Measurements from ENCODE around the gene ING3.

The ING3 gene

DNA sequence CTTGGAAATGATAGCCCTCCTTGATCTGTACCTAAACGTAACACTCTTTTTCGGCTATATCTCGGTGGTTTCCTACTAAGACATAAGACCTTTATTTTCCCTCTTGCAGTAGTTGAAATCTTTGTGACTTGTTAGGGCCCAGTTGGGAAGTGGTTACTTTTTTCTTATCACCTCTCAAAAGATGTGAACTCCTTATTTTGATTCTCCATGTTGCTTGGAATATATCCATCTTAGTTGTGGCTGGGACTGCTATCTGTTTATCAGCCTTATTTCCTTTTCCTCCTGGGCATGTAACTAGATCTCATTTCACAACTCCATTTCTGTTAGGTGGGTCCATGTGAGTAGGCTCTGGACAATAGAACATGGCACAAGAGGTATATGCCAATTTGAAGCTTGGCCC lies 33.8 kb downstream of the ING3 start:
- no peaks in the 10 kb centered on the region for H3K36me3 ChIP-seq (ENCODE audit: control insufficient read depth, insufficient read depth, low read length)
- H3K9ac ChIP-seq (ENCODE audit: low read depth, low read length): no peak overlapping the region
- no peaks in the 10 kb centered on the region for H3K9me3 ChIP-seq (ENCODE audit: control insufficient read depth, insufficient read depth, low read length)
- H3K4me1 ChIP-seq (ENCODE audit: control insufficient read depth, insufficient read depth, low read length): peaks cover 10% of the 10 kb centered on the region
- peaks cover 17% of the 10 kb centered on the region for H3K27me3 ChIP-seq (ENCODE audit: control insufficient read depth, insufficient read depth, low read length)
- no peak overlapping the region for H3K4me3 ChIP-seq (ENCODE audit: low read depth, low read length)

DNA sequence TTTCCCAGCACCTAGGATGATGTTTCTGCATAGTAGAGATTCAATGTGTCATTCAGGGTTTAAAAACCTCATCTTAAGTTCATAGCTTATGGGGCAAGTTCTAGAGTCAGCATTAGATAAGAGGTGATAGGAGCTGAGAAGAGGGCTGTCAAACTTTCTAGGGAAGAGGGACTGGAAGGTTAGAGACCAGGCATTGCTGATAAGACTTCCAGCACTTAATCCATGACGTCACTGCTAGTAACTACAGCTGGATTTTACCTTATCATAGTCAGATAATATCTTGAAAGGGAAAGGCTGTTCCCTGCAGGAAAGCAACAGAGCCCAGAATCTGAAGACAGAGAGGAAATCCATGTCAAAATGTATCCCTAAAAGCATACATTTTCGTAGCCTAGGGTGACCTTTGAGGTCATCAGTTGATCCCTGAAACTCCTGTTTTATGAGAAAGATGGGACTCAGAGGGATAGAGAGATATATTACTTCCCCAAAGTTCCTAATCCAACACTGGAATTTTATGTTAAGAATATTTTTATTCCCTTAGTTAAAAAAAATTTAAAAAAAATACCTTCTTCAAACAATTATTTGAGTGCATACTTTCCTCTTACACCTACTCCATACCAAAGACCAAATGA lies 34.7 kb downstream of the ING3 start:
- Histone ChIP-seq H3K9me3 (ENCODE audit: control insufficient read depth, insufficient read depth, low read length) (no peaks in the 10 kb centered on the region), H3K4me1 (ENCODE audit: control insufficient read depth, insufficient read depth, low read length) (peaks cover 10% of the 10 kb centered on the region), H3K4me3 (ENCODE audit: low read depth, low read length) (no peak overlapping the region), H3K36me3 (ENCODE audit: control insufficient read depth, insufficient read depth, low read length) (no peaks in the 10 kb centered on the region), H3K27me3 (ENCODE audit: control insufficient read depth, insufficient read depth, low read length) (peaks cover 23% of the 10 kb centered on the region), H3K9ac (ENCODE audit: low read depth, low read length) (no peak overlapping the region)

DNA sequence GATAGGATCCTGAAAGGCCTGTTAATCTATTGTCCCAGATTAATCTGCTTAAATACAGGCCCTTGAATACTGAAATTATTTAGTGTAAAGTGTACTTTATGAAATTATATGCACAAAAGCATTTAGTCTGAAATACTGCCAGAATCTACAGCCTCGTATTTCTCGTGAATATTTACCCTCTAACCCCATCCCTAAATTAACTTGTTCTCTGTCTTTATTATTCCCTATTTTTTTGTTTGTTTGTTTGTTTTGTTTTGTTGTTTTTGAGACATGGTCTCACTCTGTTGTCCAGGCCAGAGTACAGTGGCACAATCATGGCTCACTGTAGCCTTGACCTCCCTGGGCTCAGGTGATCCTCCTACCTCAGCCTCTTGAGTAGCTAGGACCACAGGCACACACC lies 35.3 kb downstream of the ING3 start:
- Histone ChIP-seq H3K27me3 (ENCODE audit: control insufficient read depth, insufficient read depth, low read length) (peaks cover 23% of the 10 kb centered on the region), H3K4me3 (ENCODE audit: low read depth, low read length) (no peak overlapping the region), H3K9me3 (ENCODE audit: control insufficient read depth, insufficient read depth, low read length) (no peaks in the 10 kb centered on the region), H3K9ac (ENCODE audit: low read depth, low read length) (no peak overlapping the region), H3K36me3 (ENCODE audit: control insufficient read depth, insufficient read depth, low read length) (no peaks in the 10 kb centered on the region), H3K4me1 (ENCODE audit: control insufficient read depth, insufficient read depth, low read length) (peaks cover 10% of the 10 kb centered on the region)

DNA sequence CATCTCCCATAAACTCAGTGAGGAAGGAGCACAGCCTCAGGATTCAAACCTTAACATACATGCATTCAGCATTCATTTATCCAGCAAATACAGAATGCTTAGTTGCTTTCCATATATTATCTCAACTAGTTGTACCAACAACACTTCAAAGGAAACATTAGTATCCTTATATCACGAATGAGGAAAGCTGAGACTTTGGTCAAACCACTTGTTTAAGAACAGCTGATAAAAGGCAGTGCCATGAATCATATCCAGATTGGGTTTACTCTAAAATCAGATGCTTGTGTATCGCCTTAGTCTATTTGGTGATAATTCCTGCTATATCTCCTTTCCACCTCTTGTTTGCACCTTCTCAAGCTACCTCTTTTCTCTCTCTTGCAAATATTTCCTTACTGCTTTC lies 36.1 kb downstream of the ING3 start:
- Histone ChIP-seq H3K36me3 (ENCODE audit: control insufficient read depth, insufficient read depth, low read length) (no peaks in the 10 kb centered on the region), H3K4me3 (ENCODE audit: low read depth, low read length) (no peak overlapping the region), H3K9me3 (ENCODE audit: control insufficient read depth, insufficient read depth, low read length) (no peaks in the 10 kb centered on the region), H3K27me3 (ENCODE audit: control insufficient read depth, insufficient read depth, low read length) (peaks cover 23% of the 10 kb centered on the region), H3K9ac (ENCODE audit: low read depth, low read length) (no peak overlapping the region), H3K4me1 (ENCODE audit: control insufficient read depth, insufficient read depth, low read length) (peaks cover 10% of the 10 kb centered on the region)

DNA sequence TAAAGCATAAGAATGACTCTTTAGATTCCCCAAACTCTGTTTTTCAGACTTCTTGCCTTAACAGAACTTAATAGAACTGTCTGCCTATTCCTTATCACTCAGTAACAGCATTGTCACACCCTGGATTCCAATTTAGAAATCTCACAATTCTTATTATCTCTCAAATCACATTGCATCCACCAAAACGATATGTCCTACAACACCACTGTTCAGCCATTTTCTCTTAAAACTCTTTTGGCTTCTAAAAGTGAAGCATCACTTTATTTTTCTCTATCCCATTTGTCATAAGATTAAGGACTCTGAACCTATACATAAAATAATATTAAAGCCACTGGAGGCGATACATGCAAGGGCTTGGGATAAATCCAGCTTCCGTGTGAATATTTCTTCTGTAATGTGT lies 36.7 kb downstream of the ING3 start:
- H3K4me3 ChIP-seq (ENCODE audit: low read depth, low read length): no peak overlapping the region
- H3K36me3 ChIP-seq (ENCODE audit: control insufficient read depth, insufficient read depth, low read length): no peaks in the 10 kb centered on the region
- H3K27me3 ChIP-seq (ENCODE audit: control insufficient read depth, insufficient read depth, low read length): peaks cover 23% of the 10 kb centered on the region
- H3K9ac ChIP-seq (ENCODE audit: low read depth, low read length): no peak overlapping the region
- no peaks in the 10 kb centered on the region for H3K9me3 ChIP-seq (ENCODE audit: control insufficient read depth, insufficient read depth, low read length)
- H3K4me1 ChIP-seq (ENCODE audit: control insufficient read depth, insufficient read depth, low read length): peaks cover 10% of the 10 kb centered on the region

DNA sequence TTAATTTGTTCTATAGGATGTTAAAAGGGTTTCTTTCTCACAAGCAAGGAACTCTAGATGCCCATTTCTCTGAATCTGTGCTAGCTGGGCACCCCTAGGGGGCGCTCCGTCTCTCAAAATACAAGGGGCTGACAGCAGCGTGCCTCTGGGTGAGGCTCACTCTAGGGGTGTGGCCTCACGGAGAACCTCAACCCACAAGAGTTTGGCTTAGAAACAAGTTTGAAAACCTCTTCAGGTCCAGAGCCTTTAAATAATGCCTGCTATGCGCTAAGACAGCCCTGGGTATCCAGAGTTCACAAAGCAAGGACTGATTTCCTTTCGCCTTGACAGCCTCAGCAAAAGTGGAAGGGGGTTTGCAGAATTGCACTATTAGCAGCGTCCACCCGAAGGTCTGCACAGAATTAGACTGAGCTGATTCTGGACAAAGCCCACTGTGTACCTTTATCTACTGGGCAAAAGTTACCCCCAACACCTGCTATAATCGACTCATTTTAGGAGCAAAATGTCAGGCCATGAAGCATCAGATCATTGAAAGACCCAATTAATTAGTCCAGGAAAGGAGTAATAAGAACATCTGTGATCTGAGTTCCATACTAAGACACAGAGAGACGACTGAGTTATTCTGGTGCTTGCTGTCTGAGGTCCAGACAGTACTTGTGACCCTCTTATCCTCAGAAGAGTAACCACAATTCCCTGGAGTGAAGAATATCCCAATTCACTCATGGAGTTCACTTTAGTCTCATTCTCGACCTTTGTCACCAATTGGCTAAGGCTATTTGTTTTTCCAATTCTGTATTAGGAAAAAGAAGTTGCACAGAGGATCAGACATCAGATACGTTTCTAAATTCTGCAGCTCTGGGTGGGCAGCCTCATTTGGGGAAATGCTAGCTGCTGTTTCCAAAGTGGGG lies 37.4 kb downstream of the ING3 start:
- Histone ChIP-seq H3K36me3 (ENCODE audit: control insufficient read depth, insufficient read depth, low read length) (no peaks in the 10 kb centered on the region), H3K9ac (ENCODE audit: low read depth, low read length) (no peak overlapping the region)

DNA sequence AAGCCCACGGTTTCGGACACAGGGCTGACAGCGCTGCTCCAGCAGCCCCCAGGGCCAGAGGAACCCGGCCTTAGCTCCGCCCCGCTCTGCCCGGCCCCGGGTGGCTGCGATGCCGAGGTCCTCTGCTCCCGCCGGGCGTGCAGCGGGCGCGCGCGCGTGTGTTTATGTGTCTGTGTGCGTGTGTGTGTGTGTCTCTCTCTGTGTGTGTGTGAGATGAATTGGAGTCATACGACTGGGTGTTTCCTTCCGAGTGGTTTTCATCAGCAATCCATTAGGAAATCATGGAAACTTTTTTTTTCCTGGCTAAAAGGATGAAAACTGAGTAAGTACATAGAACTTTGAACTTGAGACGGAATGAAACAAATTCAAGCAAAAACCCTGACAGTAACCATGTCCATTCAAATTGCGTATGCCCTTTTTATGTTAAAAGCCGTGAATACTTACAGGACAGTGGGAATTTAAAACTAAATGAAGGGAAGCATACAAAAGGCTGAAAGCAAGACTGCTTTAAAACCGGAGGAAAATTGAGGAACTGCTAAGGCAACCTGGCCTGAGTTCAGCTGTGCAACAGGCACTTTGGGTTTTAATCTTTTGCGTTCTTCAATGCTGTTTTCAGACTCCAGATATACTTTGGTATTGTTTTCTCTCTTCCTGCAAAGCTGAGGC lies 38.1 kb downstream of the ING3 start, which contains the start of gene CPED1:
TSS of gene CPED1 (plus strand) at position 121 of the 666 bp plus-strand sequence. CDS start 911 bp downstream, outside the sequence.
- Histone ChIP-seq H3K36me3 (ENCODE audit: control insufficient read depth, insufficient read depth, low read length) (no peaks in the 10 kb centered on the region), H3K27me3 (ENCODE audit: control insufficient read depth, insufficient read depth, low read length) (peaks cover 23% of the 10 kb centered on the region), H3K9me3 (ENCODE audit: control insufficient read depth, insufficient read depth, low read length) (no peaks in the 10 kb centered on the region), H3K4me3 (ENCODE audit: low read depth, low read length) (peak within 1 kb of the TSS; percentile 50), H3K4me1 (ENCODE audit: control insufficient read depth, insufficient read depth, low read length) (peaks cover 10% of the 10 kb centered on the region), H3K9ac (ENCODE audit: low read depth, low read length) (no peak within 1 kb of the TSS)

More for the DNA sequence above, 37.4 kb downstream of the ING3 start:
- H3K4me1 ChIP-seq (ENCODE audit: control insufficient read depth, insufficient read depth, low read length): peaks cover 10% of the 10 kb centered on the region
- H3K27me3 ChIP-seq (ENCODE audit: control insufficient read depth, insufficient read depth, low read length): peaks cover 23% of the 10 kb centered on the region
- H3K4me3 ChIP-seq (ENCODE audit: low read depth, low read length): peak overlapping the region; percentile 50
- H3K9me3 ChIP-seq (ENCODE audit: control insufficient read depth, insufficient read depth, low read length): no peaks in the 10 kb centered on the region

DNA sequence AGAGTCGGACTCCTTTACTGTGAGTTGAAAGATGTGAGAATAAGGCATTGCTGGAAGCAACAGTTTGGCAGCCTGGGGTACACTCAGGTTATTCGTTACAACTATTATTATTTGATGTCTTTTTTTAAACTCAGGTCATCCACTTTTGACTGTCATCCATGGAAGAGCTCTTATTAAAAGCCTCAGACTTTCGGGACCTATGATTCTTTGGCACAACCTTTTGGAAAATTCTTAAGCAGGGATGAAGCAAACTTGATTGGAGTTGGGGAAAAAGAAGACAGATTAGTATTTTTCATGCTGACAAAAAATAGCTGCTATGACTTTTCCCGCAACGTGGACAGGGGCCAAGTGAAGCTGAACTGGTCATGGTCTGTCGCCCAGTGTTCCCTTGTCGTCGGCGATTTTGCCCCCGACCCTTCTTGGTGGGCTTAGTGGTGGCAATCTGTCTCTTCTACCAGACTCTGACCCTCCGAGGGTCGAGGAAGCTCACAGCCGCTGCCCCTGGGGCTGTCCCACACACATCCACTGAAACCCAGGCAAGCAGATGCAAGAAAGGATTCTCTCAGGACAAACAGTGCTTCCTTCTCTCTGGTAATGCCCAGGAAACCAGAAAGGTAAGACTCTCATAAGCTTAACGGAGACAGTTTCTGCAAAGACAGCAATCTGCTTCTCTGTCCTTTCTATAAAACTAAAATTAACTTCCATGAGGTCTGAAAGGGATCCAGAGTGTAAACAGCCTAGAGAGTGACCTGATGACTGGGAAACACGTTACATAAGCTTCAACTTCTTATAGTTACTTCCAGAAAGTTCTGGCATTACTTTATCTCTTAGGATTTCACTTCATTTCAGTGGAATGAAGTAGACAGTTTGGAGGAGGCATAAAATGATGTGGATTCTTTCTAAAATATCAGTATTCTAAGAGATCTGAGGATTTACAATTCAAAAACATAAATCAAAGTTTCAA lies 39.0 kb downstream of the ING3 start:
- Histone ChIP-seq H3K4me1 (ENCODE audit: control insufficient read depth, insufficient read depth, low read length) (peaks cover 10% of the 10 kb centered on the region), H3K36me3 (ENCODE audit: control insufficient read depth, insufficient read depth, low read length) (no peaks in the 10 kb centered on the region), H3K27me3 (ENCODE audit: control insufficient read depth, insufficient read depth, low read length) (peaks cover 23% of the 10 kb centered on the region), H3K9ac (ENCODE audit: low read depth, low read length) (no peak overlapping the region), H3K4me3 (ENCODE audit: low read depth, low read length) (peak overlapping the region; percentile 50), H3K9me3 (ENCODE audit: control insufficient read depth, insufficient read depth, low read length) (no peaks in the 10 kb centered on the region)

DNA sequence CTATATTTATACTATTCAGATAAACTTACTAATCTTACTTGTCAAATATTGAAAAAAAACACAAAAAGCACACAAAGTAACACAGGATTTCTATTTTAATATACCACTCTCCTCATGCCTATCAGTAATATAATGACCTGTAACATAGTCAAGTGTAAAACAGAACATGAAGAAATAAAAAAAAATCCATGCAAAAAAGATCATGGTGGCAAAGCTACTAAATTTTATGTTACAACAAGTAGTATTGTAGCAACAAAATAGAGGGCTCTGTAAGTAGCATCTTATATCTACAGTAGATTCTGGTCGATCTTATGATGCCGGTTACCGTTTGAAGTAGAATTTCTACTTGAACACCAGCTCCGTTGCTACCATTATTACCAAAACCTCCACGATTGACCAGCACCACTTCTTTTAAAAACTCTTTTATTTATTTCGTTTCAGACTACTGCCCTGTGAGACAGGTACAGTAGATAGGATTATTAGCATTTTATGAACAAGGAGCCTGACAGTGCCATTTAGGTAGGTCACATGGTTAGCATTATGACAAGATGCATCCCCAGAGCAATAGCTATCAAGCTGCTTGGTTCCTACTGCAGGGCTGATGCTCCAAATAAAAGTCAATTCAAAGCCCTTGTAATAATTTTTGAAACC lies 40.0 kb downstream of the ING3 start:
- H3K27me3 ChIP-seq (ENCODE audit: control insufficient read depth, insufficient read depth, low read length): peaks cover 23% of the 10 kb centered on the region
- H3K36me3 ChIP-seq (ENCODE audit: control insufficient read depth, insufficient read depth, low read length): no peaks in the 10 kb centered on the region
- no peak overlapping the region for H3K4me3 ChIP-seq (ENCODE audit: low read depth, low read length)
- no peaks in the 10 kb centered on the region for H3K9me3 ChIP-seq (ENCODE audit: control insufficient read depth, insufficient read depth, low read length)
- no peak overlapping the region for H3K9ac ChIP-seq (ENCODE audit: low read depth, low read length)
- H3K4me1 ChIP-seq (ENCODE audit: control insufficient read depth, insufficient read depth, low read length): peaks cover 10% of the 10 kb centered on the region

DNA sequence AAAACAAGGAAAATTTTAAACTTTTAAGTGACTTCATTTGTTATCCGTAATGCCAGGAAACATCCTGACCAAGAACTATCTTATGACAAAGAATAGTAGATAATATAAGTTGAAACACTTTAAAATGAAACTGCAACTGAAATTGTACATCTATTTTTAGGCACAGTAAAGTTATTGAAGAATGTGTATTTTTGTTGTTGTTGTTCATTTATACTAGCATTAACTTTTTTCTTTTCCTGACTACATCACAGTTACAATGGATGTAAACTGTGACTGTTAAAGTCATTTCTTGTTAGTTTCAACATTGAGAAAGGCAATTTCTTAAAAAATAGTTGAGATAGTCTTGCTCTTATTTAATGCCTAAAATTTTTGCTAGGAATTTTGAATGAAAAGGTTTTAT lies 40.6 kb downstream of the ING3 start:
- H3K4me3 ChIP-seq (ENCODE audit: low read depth, low read length): no peak overlapping the region
- H3K27me3 ChIP-seq (ENCODE audit: control insufficient read depth, insufficient read depth, low read length): peaks cover 23% of the 10 kb centered on the region
- no peaks in the 10 kb centered on the region for H3K9me3 ChIP-seq (ENCODE audit: control insufficient read depth, insufficient read depth, low read length)

More for the DNA sequence above, 40.6 kb downstream of the ING3 start:
- Histone ChIP-seq H3K9ac (ENCODE audit: low read depth, low read length) (no peak overlapping the region), H3K4me1 (ENCODE audit: control insufficient read depth, insufficient read depth, low read length) (peaks cover 10% of the 10 kb centered on the region), H3K36me3 (ENCODE audit: control insufficient read depth, insufficient read depth, low read length) (no peaks in the 10 kb centered on the region)

Measured in iPS-15b (cell line).